VCaP (cell line): Measurements from ENCODE around the gene FASTK.
"Not testable (repeated sequence)": the region's sequence is repeated elsewhere in the genome, so short reads cannot be mapped to it uniquely, and the experiment has no call there.

ENCODE experiments used
- H3K27ac ChIP-seq: fragments of 450-650 bp; 2 replicates; pipeline ENCODE4 v1.5.1; 2017
- CTCF ChIP-seq: fragments of 450-650 bp; conservative IDR thresholded peaks from 2 replicates; pipeline ENCODE4 v1.5.1; 2017; ENCODE audit warnings: mild to moderate bottlenecking, moderate library complexity

Gene FASTK

GRCh38 chr7:151045262-151045661, 35.3 kb downstream of the FASTK start:
- TF ChIP-seq CTCF, result no peak

GRCh38 chr7:151043959-151044358, 36.6 kb downstream of the FASTK start:
- H3K27ac ChIP-seq, result no peak overlapping the region
- TF ChIP-seq CTCF, result no peak

More at GRCh38 chr7:151045262-151045661, 35.3 kb downstream of the FASTK start:
- H3K27ac ChIP-seq, result no peak overlapping the region

GRCh38 chr7:151043449-151043848, 37.2 kb downstream of the FASTK start:
- not testable (repeated sequence) for H3K27ac ChIP-seq

GRCh38 chr7:151040616-151041375, 39.8 kb downstream of the FASTK start:
- no peak overlapping the region for H3K27ac ChIP-seq
- TF ChIP-seq CTCF, result no peak

GRCh38 chr7:151039850-151040548, 40.6 kb downstream of the FASTK start:
- no peak overlapping the region for H3K27ac ChIP-seq
- no peak for TF ChIP-seq CTCF

- H3K27ac ChIP-seq, result no peak overlapping the region
- no peak for TF ChIP-seq CTCF
Measured at GRCh38 chr7:151038951-151039849, 41.4 kb downstream of the FASTK start.

GRCh38 chr7:151035902-151036301, 44.7 kb downstream of the FASTK start:
- no peak for TF ChIP-seq CTCF
- H3K27ac ChIP-seq, result no peak overlapping the region
